Neural progenitor cell (in vitro differentiated cells): ENCODE measurements around the gene TMEM100. TPM values are rescaled to one million over a fixed set of nuclear protein-coding genes. Genes with fewer than 3 reads are reported as not detected.

ENCODE experiments used
- DNase-seq: peaks from one replicate; pipeline ENCODE4 v3.0.0-alpha.2; 2016; ENCODE audit warnings: low spot score
- H2AFZ ChIP-seq: fragments of 200-600 bp; sonication (generic); replicated peaks from 2 replicates; pipeline ENCODE4 v1.6.1; 2016; ENCODE audit warnings: antibody characterized with exemption
- H3F3A ChIP-seq: fragments of 200-600 bp; sonication (generic); 2 replicates; pipeline ENCODE4 v1.6.1; 2016; ENCODE audit warnings: antibody characterized with exemption, low read depth
- H3K27ac ChIP-seq: fragments of 200-600 bp; sonication (generic); 2 replicates; pipeline ENCODE4 v1.5.1; 2016; ENCODE audit warnings: mild to moderate bottlenecking
- H3K27me3 ChIP-seq: fragments of 200-600 bp; sonication (generic); 2 replicates; pipeline ENCODE4 v1.6.1; 2016; ENCODE audit warnings: mild to moderate bottlenecking, moderate library complexity
- H3K36me3 ChIP-seq: fragments of 200-600 bp; sonication (generic); 2 replicates; pipeline ENCODE4 v1.5.1; 2016
- H3K4me1 ChIP-seq: fragments of 200-600 bp; sonication (generic); 2 replicates; pipeline ENCODE4 v1.6.1; 2016; ENCODE audit warnings: mixed run types
- H3K4me2 ChIP-seq: fragments of 200-600 bp; sonication (generic); 2 replicates; pipeline ENCODE4 v1.6.1; 2016
- H3K4me3 ChIP-seq: fragments of 200-600 bp; sonication (generic); 2 replicates; pipeline ENCODE4 v1.5.1; 2016
- H3K79me2 ChIP-seq: fragments of 200-600 bp; sonication (generic); 2 replicates; pipeline ENCODE4 v1.6.1; 2016; ENCODE audit warnings: low read depth
- H3K9ac ChIP-seq: fragments of 200-600 bp; sonication (generic); 2 replicates; pipeline ENCODE4 v1.6.1; 2016
- H3K9me3 ChIP-seq: fragments of 200-600 bp; sonication (generic); 2 replicates; pipeline ENCODE4 v1.5.1; 2016; ENCODE audit warnings: low read depth
- H4K20me1 ChIP-seq: fragments of 200-600 bp; sonication (generic); 2 replicates; pipeline ENCODE4 v1.6.1; 2016; ENCODE audit warnings: low read depth
- H3K27ac Mint-ChIP-seq: 3 replicates; pipeline ENCODE4 v1.8.0; 2021; ENCODE audit warnings: mixed read lengths
- H3K27me3 Mint-ChIP-seq: 2 replicates; pipeline ENCODE4 v1.8.0; 2022; ENCODE audit warnings: low read depth, mild to moderate bottlenecking, inconsistent platforms, moderate library complexity, mixed read lengths; ENCODE audit not compliant: insufficient read depth
- H3K36me3 Mint-ChIP-seq: 3 replicates; pipeline ENCODE4 v1.8.0; 2021; ENCODE audit warnings: mixed read lengths
- H3K4me1 Mint-ChIP-seq: 3 replicates; pipeline ENCODE4 v1.8.0; 2021; ENCODE audit warnings: mixed read lengths
- H3K4me3 Mint-ChIP-seq: 3 replicates; pipeline ENCODE4 v1.8.0; 2021; ENCODE audit warnings: mild to moderate bottlenecking, moderate library complexity, mixed read lengths
- H3K9me3 Mint-ChIP-seq: 3 replicates; pipeline ENCODE4 v1.8.0; 2020; ENCODE audit warnings: mixed read lengths
- EZH2 ChIP-seq: fragments of 200-600 bp; sonication (generic); IDR thresholded peaks from 2 replicates; pipeline ENCODE4 v1.6.1; 2017; ENCODE audit warnings: antibody characterized with exemption, mild to moderate bottlenecking, moderate library complexity
- EZH2phosphoT487 ChIP-seq: fragments of 200-600 bp; sonication (generic); IDR thresholded peaks from 2 replicates; pipeline ENCODE4 v1.6.1; 2017; ENCODE audit warnings: antibody characterized with exemption
- total RNA-seq: library from RNA; depleted of rRNA; stranded (reverse); fragments of >200 nt; gene quantifications from 2 replicates; pipeline ENCODE4 v1.2.3, GENCODE V29; 2015; ENCODE audit warnings: low replicate concordance
- TF ChIP-seq, protein P1 (sequence below): fragments of 200-600 bp; sonication (generic); IDR thresholded peaks from 2 replicates; pipeline ENCODE4 v1.5.1; 2017; ENCODE audit warnings: antibody characterized with exemption, mild to moderate bottlenecking

The TMEM100 gene
- total RNA-seq, 1 donor from 2014 or later, result 1.2 TPM

DNA sequence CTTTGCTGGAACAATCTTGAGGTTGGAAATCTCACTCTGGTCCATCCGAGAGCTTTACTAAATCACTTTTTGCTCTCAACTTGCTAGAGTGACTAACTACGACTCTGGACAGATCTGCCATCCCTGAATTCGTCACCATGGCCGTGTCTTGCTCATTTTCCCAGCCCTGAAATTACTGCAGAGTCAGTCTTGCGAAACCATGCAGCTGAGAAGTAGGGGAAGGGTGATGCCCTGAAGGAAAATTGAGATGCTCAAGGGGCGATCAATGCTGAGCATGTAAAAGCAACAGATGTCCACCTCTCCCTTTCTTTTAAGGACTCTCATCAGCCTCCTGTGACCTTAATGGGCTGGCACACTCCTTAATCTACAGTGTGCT is 46.9 kb upstream of the TMEM100 start:
- Histone ChIP-seq H3K9ac (no peak overlapping the region), H3K9me3 (no peaks in the 10 kb centered on the region), H3K4me3 (no peak overlapping the region), H4K20me1 (no peaks in the 10 kb centered on the region), H3F3A (peaks cover 5% of the 10 kb centered on the region), H3K4me1 (peaks cover 4% of the 10 kb centered on the region), H3K36me3 (no peaks in the 10 kb centered on the region), H3K79me2 (no peaks in the 10 kb centered on the region), H3K27me3 (no peaks in the 10 kb centered on the region), H3K27ac (no peak overlapping the region), H2AFZ (no peak overlapping the region), H3K4me2 (no peak overlapping the region)
- DNase-seq, result no peak
- no peaks in the 10 kb centered on the region for H3K9me3 Mint-ChIP-seq
- no peak overlapping the region for H3K4me3 Mint-ChIP-seq
- peaks cover 3% of the 10 kb centered on the region for H3K4me1 Mint-ChIP-seq
- H3K27ac Mint-ChIP-seq, result no peak overlapping the region
- peaks cover 20% of the 10 kb centered on the region for H3K36me3 Mint-ChIP-seq
- peaks cover 5% of the 10 kb centered on the region for H3K27me3 Mint-ChIP-seq
- TF ChIP-seq, protein P1, sequence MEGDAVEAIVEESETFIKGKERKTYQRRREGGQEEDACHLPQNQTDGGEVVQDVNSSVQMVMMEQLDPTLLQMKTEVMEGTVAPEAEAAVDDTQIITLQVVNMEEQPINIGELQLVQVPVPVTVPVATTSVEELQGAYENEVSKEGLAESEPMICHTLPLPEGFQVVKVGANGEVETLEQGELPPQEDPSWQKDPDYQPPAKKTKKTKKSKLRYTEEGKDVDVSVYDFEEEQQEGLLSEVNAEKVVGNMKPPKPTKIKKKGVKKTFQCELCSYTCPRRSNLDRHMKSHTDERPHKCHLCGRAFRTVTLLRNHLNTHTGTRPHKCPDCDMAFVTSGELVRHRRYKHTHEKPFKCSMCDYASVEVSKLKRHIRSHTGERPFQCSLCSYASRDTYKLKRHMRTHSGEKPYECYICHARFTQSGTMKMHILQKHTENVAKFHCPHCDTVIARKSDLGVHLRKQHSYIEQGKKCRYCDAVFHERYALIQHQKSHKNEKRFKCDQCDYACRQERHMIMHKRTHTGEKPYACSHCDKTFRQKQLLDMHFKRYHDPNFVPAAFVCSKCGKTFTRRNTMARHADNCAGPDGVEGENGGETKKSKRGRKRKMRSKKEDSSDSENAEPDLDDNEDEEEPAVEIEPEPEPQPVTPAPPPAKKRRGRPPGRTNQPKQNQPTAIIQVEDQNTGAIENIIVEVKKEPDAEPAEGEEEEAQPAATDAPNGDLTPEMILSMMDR, result no peak
- no peak for TF ChIP-seq EZH2
- TF ChIP-seq EZH2phosphoT487, result no peak

DNA sequence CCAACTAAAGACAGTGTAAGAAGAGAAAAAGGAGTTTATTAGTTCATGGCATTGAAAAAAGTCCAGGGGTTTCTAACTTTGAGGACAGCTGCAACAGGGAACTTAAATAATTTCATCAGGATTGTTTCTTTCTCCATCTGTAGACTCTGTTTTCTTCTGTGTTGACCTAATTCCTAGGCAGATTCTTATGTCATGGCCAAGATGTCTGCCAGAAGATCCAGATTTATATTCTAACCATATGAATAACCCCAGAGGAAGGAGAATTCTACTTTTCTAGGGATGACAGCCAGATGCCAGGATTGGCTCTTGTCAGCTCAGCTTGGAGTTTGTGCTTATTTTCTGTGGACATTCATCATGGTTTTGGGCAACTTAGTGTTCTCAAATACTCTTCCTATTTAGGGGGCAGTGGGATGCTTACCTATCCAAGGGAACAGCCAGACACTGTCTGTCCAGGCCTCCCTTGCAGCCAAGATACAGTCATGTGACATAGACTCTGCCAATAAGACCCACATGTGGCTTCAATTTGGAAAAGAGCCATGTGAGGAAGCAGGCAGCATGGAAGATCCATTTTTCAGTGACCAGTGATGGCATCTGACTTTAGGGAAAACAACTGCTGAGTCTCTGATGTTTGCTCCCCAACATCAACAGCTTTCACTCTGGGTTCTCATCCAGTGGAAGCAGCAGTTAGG is 46.4 kb upstream of the TMEM100 start:
- H3K9me3 Mint-ChIP-seq, result no peaks in the 10 kb centered on the region
- Histone ChIP-seq H3K4me1 (no peaks in the 10 kb centered on the region), H3K27me3 (no peaks in the 10 kb centered on the region), H3K36me3 (no peaks in the 10 kb centered on the region), H3K9me3 (no peaks in the 10 kb centered on the region), H3F3A (no peaks in the 10 kb centered on the region), H3K4me2 (no peak overlapping the region), H3K79me2 (no peaks in the 10 kb centered on the region), H4K20me1 (no peaks in the 10 kb centered on the region), H2AFZ (no peak overlapping the region), H3K4me3 (no peak overlapping the region), H3K27ac (no peak overlapping the region), H3K9ac (no peak overlapping the region)
- H3K27me3 Mint-ChIP-seq, result peaks cover 5% of the 10 kb centered on the region
- H3K4me3 Mint-ChIP-seq, result no peak overlapping the region
- no peaks in the 10 kb centered on the region for H3K4me1 Mint-ChIP-seq
- H3K27ac Mint-ChIP-seq, result no peak overlapping the region
- peaks cover 17% of the 10 kb centered on the region for H3K36me3 Mint-ChIP-seq
- DNase-seq, result no peak
- TF ChIP-seq EZH2phosphoT487, result no peak
- TF ChIP-seq, protein P1, result no peak
- no peak for TF ChIP-seq EZH2

DNA sequence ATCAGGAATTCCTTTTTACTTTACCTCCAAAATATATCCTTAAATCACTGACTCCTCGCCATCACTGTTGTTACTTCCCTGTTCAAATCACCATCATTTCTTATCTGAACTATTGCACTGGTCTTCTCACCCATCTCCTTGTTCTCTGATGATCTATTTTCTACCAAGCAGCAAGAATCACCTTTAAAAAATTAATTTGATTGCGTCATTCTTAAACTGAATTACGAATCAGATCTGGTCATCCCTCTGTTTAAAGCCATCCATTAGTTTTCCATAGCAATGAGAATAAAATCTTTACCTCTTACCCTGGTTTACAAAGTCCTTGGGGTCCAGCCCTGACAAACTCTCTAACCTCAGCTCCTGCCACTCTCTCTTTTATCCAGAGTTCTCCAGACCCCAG is 42.8 kb upstream of the TMEM100 start:
- Histone ChIP-seq H3K36me3 (no peaks in the 10 kb centered on the region), H2AFZ (no peak overlapping the region), H3K9ac (no peak overlapping the region), H3K4me1 (no peaks in the 10 kb centered on the region), H3K27ac (no peak overlapping the region), H3K9me3 (no peaks in the 10 kb centered on the region), H3K4me2 (no peak overlapping the region), H4K20me1 (no peaks in the 10 kb centered on the region), H3K27me3 (no peaks in the 10 kb centered on the region), H3F3A (no peaks in the 10 kb centered on the region), H3K79me2 (no peaks in the 10 kb centered on the region), H3K4me3 (no peak overlapping the region)
- Mint-ChIP-seq H3K36me3 (peaks cover 6% of the 10 kb centered on the region), H3K4me1 (no peaks in the 10 kb centered on the region), H3K27me3 (no peaks in the 10 kb centered on the region), H3K27ac (no peak overlapping the region), H3K4me3 (no peak overlapping the region), H3K9me3 (no peaks in the 10 kb centered on the region)
- no peak for DNase-seq
- no peak for TF ChIP-seq EZH2phosphoT487
- TF ChIP-seq, protein P1, result no peak
- TF ChIP-seq EZH2, result no peak
